Right ventricle myocardium inferior (tissue), 1 donor: Measurements from ENCODE around the gene PRSS33. TPM values are rescaled to one million over a fixed set of nuclear protein-coding genes. Genes with fewer than 3 reads are reported as not detected.

Source experiments
- ATAC-seq: fragments of 200-7000 bp; cut with Tn5 transposase; one replicate; pipeline ENCODE4 v1.9.1; 2020; ENCODE audit warnings: mild to moderate bottlenecking, moderate library complexity
- DNase-seq: peaks from one replicate; pipeline ENCODE4 v3.0.0; 2021; ENCODE audit errors: missing footprints
- intact Hi-C: fragments of 100-400 bp; cut with DNase I; formaldehyde crosslinking; loops from one replicate; pipeline ENCODE4 v1.11.0; 2022
- total RNA-seq: library from RNA; stranded (reverse); fragmentation: NEBNext Ultra II Directional; extraction: Animal tissue kit (Norgen Biotek cat#: 25700); gene quantifications from one replicate; pipeline ENCODE4 v1.2.1, GENCODE V29; 2021
- donor health status: DM: no; HTN: yes; CAD: no; lungs with severe emphysema.

The PRSS33 gene
- total RNA-seq, 1 donor from 2014 or later, result not detected

GRCh38 chr16:2769675-2770056, 17.7 kb downstream of the PRSS33 start:
- no peak for ATAC-seq
- intact Hi-C loops, result no loop called here
- DNase-seq, result no peak

- no peak for ATAC-seq
- DNase-seq, result no peak
- intact Hi-C loops, result no loop called here
Observed at GRCh38 chr16:2769100-2769529, 18.2 kb downstream of the PRSS33 start.

DNA sequence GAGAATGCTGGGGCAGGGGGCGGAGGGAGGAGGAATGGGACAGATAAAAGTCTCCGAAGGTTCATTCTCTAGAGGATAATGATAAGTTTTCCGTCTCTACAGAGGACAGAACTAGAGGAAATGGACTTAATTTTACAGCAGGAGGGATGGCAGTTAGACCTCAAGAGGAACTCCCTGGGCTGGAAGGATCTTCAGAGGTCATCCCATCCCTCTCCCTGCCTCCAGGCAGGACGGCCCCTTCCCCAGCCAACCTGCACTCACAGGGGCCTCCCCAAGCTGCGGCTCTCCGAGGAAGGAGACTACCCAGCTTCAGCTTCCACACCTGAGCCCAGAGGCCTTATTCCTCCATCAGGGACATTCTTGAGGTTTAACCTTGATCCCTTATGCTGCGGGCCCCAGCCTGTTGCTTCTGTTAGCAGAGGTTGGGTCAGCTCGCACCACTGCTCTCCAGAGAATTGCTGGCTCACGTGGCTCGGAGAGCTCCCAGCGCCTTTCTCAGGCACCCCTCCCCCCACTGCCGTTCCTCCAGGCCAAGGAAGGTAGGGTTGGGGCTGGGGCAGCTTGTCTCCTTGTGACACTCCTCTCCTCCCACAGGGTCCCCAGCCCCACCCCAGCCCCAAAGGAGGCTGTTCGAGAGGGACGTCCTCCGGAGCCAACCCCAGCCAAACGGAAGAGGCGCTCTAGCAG, 18.8 kb downstream of the PRSS33 start:
- ATAC-seq (no peak), DNase-seq (no peak)
- intact Hi-C loops, result no loop called here

DNA sequence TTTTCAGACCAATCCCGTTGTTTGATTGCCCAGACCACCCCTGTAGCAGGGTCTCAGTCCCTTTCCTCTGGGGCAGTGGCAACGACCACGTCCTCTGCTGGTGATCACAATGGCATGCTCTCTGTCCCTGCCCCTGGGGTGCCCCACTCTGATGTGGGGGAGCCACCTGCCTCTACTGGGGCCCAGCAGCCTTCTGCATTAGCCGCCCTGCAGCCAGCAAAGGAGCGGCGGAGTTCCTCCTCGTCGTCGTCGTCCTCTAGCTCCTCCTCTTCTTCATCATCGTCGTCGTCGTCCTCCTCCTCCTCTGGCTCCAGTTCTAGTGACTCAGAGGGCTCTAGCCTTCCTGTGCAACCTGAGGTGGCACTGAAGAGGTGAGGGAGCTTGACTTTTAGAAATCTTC, 19.5 kb downstream of the PRSS33 start:
- ATAC-seq (no peak), DNase-seq (no peak)
- intact Hi-C loops, result no loop called here

DNA sequence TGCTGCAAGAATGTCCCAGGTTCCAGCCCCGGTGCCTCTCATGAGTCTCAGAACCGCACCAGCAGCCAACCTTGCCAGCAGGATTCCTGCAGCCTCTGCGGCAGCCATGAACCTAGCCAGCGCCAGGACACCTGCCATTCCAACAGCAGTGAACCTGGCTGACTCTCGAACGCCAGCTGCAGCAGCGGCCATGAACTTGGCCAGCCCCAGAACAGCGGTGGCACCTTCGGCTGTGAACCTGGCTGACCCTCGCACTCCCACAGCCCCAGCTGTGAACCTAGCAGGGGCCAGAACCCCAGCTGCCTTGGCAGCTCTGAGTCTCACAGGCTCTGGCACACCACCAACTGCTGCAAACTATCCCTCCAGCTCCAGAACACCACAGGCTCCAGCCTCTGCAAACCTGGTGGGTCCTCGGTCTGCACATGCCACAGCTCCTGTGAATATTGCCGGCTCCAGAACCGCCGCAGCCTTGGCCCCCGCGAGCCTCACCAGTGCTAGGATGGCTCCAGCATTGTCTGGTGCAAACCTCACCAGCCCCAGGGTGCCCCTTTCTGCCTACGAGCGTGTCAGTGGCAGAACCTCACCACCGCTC, 20.1 kb downstream of the PRSS33 start:
- intact Hi-C loops, result no loop called here
- DNase-seq (no peak), ATAC-seq (no peak)

- DNase-seq, result peak; percentile 53
- no peak for ATAC-seq
- intact Hi-C loops, result no loop called here
Observed at GRCh38 chr16:2766430-2767139, 20.8 kb downstream of the PRSS33 start.

GRCh38 chr16:2765462-2766404, 21.6 kb downstream of the PRSS33 start:
- intact Hi-C loops, result no loop called here
- ATAC-seq (no peak), DNase-seq (peak; percentile 37)

DNA sequence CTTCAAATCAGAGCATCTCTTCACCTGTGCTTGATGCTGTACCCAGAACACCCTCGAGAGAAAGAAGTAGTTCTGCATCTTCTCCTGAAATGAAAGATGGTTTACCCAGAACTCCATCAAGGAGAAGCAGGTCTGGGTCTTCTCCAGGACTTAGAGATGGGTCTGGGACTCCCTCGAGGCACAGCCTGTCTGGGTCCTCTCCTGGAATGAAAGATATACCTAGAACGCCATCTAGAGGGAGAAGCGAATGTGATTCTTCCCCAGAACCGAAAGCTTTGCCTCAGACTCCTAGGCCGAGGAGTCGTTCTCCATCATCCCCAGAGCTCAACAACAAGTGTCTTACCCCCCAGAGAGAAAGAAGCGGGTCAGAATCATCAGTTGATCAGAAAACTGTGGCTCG, 22.6 kb downstream of the PRSS33 start:
- DNase-seq (peak; percentile 9), ATAC-seq (no peak)
- intact Hi-C loops, result no loop called here

- DNase-seq (no peak), ATAC-seq (no peak)
- intact Hi-C loops, result no loop called here
Observed at GRCh38 chr16:2763173-2763572, 24.2 kb downstream of the PRSS33 start.

GRCh38 chr16:2762711-2763110, 24.6 kb downstream of the PRSS33 start:
- intact Hi-C loops, result no loop called here
- ATAC-seq (no peak), DNase-seq (peak; percentile 16)

DNA sequence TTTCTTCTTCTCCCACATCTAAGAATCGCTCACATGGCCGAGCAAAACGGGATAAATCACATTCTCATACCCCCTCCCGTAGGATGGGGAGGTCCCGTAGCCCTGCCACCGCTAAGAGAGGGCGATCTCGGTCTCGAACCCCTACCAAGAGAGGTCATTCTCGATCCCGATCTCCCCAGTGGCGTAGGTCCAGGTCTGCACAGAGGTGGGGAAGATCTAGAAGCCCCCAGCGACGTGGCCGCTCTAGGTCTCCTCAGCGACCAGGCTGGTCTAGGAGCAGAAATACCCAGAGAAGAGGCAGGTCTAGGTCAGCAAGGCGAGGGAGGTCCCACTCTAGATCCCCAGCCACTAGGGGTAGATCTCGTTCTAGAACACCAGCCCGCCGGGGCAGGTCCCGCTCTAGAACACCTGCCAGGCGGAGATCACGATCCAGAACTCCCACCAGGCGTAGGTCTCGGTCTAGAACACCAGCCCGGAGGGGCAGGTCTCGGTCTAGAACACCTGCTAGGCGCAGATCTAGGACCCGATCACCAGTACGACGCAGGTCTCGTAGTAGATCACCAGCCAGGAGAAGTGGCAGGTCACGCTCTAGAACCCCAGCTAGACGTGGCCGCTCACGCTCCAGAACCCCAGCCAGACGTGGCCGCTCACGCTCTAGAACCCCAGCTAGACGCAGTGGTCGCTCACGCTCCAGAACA, 25.3 kb downstream of the PRSS33 start:
- ATAC-seq, result no peak
- intact Hi-C loops, result no loop called here
- DNase-seq, result peak; percentile 37

DNA sequence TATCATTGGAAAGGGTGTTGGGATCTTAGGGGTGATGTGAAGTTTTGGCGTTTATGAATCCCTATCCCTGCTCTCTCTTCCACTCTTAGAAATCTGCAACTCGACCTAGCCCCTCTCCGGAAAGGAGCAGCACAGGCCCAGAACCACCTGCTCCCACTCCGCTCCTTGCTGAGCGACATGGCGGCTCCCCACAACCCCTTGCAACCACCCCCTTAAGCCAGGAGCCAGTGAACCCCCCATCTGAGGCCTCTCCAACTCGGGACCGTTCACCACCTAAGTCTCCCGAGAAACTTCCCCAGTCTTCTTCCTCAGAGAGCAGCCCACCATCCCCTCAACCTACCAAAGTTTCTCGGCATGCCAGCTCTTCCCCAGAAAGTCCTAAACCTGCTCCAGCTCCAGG, 25.9 kb downstream of the PRSS33 start:
- intact Hi-C loops, result no loop called here
- ATAC-seq, result no peak

GRCh38 chr16:2757344-2757743, 30.0 kb downstream of the PRSS33 start:
- ATAC-seq (no peak), DNase-seq (no peak)
- intact Hi-C loops, result no loop called here

More for the DNA sequence above, 25.9 kb downstream of the PRSS33 start:
- DNase-seq, result no peak

DNA sequence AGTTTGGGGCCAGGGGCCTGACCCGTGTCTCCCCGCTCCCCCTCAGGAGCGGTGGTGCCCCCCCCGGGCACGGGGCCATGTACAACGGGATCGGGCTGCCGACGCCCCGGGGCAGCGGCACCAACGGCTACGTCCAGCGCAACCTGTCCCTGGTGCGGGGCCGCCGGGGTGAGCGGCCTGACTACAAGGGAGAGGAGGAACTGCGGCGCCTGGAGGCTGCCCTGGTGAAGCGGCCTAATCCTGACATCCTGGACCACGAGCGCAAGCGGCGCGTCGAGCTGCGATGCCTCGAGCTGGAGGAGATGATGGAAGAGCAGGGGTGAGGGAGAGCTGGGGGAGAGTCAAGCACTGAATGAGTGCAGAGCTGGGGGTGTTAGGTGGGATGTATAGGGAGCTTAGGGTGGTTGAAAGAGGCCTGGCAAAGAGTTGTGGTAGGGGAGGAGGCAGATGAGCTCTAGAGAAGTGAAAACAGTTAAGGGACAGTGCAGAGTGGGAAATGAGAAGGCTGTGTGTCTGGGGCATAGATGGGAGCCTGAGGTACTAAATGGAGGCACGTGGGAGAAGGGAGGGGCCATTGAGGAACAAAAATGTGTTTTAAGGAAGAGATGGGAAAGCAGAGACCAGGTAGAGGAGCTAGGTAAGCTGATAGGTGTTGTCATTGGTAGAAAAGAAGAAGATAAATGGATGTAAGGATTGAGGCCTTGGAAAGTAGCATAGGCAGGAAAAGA, 30.9 kb downstream of the PRSS33 start:
- intact Hi-C loops, result no loop called here
- ATAC-seq (no peak), DNase-seq (no peak)

DNA sequence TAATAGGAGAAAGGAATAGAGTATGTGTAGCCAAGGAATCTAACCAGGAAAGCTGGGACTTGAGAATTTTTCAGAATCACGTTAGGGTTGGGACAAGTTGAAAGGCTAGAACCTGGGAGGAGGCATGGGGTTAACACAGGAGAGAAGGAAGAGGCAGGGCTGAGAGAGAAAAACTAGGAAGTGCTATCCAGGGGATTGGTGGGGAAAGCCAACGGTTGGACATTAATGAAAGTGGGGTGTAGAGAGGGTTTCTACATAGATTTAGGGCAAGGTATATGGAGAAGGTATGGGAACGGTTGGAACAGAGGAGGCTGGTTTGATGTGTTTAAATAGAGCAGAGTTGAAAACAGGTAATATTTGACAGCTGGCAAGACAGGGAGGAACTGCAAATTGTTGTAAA, 32.2 kb downstream of the PRSS33 start:
- ATAC-seq (no peak), DNase-seq (no peak)
- intact Hi-C loops, result no loop called here

GRCh38 chr16:2753733-2754020, 33.7 kb downstream of the PRSS33 start:
- intact Hi-C loops, result loop anchor here (2.0 kb wide), 1 partner anchor 115 kb away; no protein-coding TSS in a partner anchor
- no peak for DNase-seq
- no peak for ATAC-seq

- ATAC-seq (peak; percentile 85), DNase-seq (no peak)
- intact Hi-C loops, result loop anchor here (1.0 to 2.0 kb wide), 2 partner anchors 24 to 116 kb away; partner anchors contain the start of gene ELOB
Observed at GRCh38 chr16:2752850-2753732, 34.3 kb downstream of the PRSS33 start.
